ENCODE results near the gene DDX41.
A peak's percentile ranks its signal among the peaks of the same experiment; 100 is the strongest.

Gene DDX41

DNA sequence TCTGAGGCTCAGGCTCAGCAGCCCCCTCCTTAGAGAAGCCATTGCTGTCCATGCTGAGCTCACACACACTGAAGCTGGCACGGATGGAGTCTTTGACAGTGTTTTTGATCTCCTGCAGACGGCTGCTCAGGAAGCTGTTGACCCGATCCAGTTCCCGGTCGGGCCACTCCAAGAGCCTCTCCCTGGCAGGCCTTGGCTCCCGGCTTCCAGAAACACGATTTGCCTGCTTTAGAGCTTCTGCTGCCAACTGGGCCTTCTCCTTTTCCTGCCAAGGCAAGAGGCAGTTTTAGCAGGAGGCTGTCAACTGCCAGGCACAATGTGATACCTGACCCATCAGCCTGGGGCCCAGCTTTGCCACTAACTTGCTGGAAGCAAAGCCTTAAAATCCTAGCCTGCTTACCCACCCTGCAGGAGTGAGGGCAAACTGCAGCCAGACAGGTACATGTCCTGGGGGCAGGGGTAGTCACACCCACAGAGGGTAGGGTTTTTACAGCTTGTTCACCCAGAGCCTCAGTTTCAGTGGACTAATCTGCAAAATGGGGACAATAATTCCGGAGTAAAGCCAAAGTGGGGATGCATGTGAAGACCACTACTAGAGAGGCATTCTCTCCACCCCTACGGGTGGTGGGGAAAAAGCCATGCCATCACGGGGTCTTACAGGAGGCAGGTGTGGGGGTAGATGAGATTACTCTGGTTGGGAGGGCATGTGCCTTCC, 8.3 kb upstream of the DDX41 start:
- no peak overlapping the region for H3K9ac ChIP-seq (ENCODE audit: low read depth, low read length)
- peaks cover 93% of the 10 kb centered on the region for H3K36me3 ChIP-seq (ENCODE audit: control insufficient read depth, insufficient read depth, low read length)
- H3K4me1 ChIP-seq (ENCODE audit: control insufficient read depth, insufficient read depth, low read length), result no peaks in the 10 kb centered on the region
- no peaks in the 10 kb centered on the region for H3K9me3 ChIP-seq (ENCODE audit: control insufficient read depth, insufficient read depth, low read length)
- no peak overlapping the region for H3K27ac ChIP-seq (ENCODE audit: low read depth, low read length)
- no peaks in the 10 kb centered on the region for H3K27me3 ChIP-seq (ENCODE audit: control insufficient read depth, insufficient read depth, low read length)
- no peak overlapping the region for H3K4me3 ChIP-seq (ENCODE audit: low read depth, low read length)

DNA sequence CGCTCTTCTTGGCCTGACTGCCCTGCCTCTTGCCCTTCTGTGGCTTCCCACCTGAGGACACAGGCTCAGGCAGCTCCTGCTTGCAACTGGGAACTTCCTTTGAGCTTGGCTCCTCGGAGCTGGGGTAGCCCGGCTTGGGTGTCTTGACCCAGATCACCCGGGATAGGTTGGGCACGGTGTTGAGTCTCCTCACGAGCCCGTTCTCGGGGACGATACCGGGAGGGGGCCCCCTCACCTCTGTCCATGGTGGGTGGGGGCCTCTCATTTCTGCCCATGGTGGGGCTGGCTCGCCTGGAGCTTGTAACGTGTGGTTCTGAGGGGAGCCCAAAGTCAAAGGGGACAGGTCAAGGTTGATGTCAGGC, 7.8 kb upstream of the DDX41 start:
- Histone ChIP-seq H3K4me1 (ENCODE audit: control insufficient read depth, insufficient read depth, low read length) (no peaks in the 10 kb centered on the region), H3K9me3 (ENCODE audit: control insufficient read depth, insufficient read depth, low read length) (no peaks in the 10 kb centered on the region), H3K27me3 (ENCODE audit: control insufficient read depth, insufficient read depth, low read length) (no peaks in the 10 kb centered on the region), H3K9ac (ENCODE audit: low read depth, low read length) (no peak overlapping the region), H3K27ac (ENCODE audit: low read depth, low read length) (no peak overlapping the region), H3K36me3 (ENCODE audit: control insufficient read depth, insufficient read depth, low read length) (peaks cover 93% of the 10 kb centered on the region), H3K4me3 (ENCODE audit: low read depth, low read length) (no peak overlapping the region)

DNA sequence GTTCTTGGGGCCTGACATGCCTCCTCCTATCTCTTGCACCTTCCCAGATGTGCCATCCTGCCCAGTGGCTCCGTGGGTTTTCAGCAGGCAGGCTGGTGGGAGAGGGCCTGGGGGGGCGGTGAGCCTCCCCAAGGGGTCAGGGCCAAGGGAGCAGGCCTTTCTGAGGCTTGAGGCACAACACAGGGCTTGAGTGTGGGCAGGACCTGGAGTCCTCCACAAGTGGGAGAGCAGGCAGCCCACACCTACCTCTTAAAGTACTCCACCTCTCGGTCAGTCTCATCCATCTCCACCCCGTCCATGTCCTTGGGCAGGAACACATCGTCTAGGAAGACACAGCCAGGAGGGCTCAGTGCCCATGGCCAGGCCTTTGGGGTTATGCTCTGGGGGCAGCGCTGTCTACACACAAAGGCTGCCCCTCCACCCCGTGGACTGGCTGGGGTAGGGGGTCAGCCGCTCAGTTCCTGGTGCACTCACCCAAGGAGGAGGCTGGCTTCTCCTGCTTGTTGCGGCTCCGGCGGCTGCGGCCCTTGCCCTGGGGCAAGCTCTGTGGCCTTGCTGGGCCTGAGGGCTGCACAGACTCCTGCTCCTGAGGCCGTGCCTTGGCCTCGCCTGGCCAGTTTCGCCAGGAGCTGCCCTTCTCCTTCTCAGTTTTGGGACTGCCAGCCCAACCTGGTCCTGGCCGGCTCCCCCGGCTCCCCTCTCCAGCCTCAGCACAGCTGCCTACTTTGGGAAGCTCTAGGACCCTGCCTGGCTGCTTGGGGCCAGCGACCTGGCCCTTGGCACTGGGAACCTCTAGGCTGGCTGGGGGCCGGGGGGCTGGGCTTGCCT, 7.2 kb upstream of the DDX41 start:
- Histone ChIP-seq H3K27me3 (ENCODE audit: control insufficient read depth, insufficient read depth, low read length) (no peaks in the 10 kb centered on the region), H3K27ac (ENCODE audit: low read depth, low read length) (no peak overlapping the region), H3K4me3 (ENCODE audit: low read depth, low read length) (no peak overlapping the region), H3K9ac (ENCODE audit: low read depth, low read length) (no peak overlapping the region), H3K4me1 (ENCODE audit: control insufficient read depth, insufficient read depth, low read length) (no peaks in the 10 kb centered on the region), H3K36me3 (ENCODE audit: control insufficient read depth, insufficient read depth, low read length) (peaks cover 93% of the 10 kb centered on the region), H3K9me3 (ENCODE audit: control insufficient read depth, insufficient read depth, low read length) (no peaks in the 10 kb centered on the region)

DNA sequence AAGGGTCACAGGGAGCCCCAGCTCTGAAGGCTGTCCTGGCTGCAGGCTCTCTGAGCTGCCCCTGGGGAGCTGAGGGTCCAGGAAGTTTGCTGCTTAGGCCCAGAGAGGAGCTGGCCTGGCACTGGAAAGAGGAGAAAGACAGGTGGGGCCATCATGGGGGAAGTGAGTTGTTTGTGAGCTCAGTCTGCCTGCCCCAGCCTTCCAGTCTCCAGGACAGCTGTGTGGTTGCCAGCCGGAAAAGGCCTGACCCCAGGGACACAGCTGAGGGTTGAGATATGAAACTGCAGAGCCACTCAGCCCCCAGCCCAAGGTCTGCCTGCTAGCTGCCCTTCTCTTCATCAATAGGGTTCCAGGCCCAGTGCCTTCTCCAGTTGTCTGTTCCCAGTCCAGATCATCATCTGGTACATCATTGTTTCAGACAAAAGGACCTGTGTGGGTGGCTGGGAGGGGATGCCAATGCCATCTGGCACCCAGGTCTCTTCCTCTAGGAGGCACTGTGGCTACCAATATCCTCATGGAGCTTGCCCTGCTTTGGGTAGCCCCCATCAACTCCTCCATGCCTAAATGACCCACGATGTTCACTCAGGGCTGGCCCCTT, 4.3 kb upstream of the DDX41 start:
- H3K27ac ChIP-seq (ENCODE audit: low read depth, low read length), result no peak overlapping the region
- H3K4me1 ChIP-seq (ENCODE audit: control insufficient read depth, insufficient read depth, low read length), result no peaks in the 10 kb centered on the region
- H3K4me3 ChIP-seq (ENCODE audit: low read depth, low read length), result no peak overlapping the region
- H3K9me3 ChIP-seq (ENCODE audit: control insufficient read depth, insufficient read depth, low read length), result no peaks in the 10 kb centered on the region
- H3K36me3 ChIP-seq (ENCODE audit: control insufficient read depth, insufficient read depth, low read length), result peaks cover 65% of the 10 kb centered on the region
- H3K27me3 ChIP-seq (ENCODE audit: control insufficient read depth, insufficient read depth, low read length), result no peaks in the 10 kb centered on the region
- H3K9ac ChIP-seq (ENCODE audit: low read depth, low read length), result no peak overlapping the region

DNA sequence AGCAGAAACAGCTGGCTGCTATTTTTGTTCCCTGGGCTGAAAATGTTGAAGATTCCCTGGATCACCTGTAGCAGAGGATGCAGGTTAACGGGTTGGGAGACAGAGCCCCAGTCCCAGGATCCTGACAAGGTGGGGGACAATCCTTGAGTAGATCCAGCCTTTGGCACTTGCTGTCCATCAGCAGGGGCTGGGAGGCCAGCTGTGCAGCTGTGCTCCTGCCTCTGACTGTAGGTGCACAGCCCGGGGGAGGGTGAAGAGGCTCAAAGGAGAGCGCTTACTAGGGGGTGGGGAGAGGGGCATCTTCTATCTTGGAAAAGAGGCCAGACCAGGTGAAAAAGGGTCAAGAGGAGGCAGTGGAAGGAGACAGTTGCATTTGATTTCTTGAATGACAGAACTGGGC, 3.5 kb upstream of the DDX41 start:
- 0 out of 2 replicates have a peak, but pooled peaks cover 5% of the 10 kb centered on the region for H3K4me1 ChIP-seq (ENCODE audit: control insufficient read depth, insufficient read depth, low read length)
- no peak overlapping the region for H3K27ac ChIP-seq (ENCODE audit: low read depth, low read length)
- no peaks in the 10 kb centered on the region for H3K9me3 ChIP-seq (ENCODE audit: control insufficient read depth, insufficient read depth, low read length)
- peaks cover 65% of the 10 kb centered on the region for H3K36me3 ChIP-seq (ENCODE audit: control insufficient read depth, insufficient read depth, low read length)
- no peak overlapping the region for H3K9ac ChIP-seq (ENCODE audit: low read depth, low read length)
- H3K27me3 ChIP-seq (ENCODE audit: control insufficient read depth, insufficient read depth, low read length), result no peaks in the 10 kb centered on the region
- no peak overlapping the region for H3K4me3 ChIP-seq (ENCODE audit: low read depth, low read length)

DNA sequence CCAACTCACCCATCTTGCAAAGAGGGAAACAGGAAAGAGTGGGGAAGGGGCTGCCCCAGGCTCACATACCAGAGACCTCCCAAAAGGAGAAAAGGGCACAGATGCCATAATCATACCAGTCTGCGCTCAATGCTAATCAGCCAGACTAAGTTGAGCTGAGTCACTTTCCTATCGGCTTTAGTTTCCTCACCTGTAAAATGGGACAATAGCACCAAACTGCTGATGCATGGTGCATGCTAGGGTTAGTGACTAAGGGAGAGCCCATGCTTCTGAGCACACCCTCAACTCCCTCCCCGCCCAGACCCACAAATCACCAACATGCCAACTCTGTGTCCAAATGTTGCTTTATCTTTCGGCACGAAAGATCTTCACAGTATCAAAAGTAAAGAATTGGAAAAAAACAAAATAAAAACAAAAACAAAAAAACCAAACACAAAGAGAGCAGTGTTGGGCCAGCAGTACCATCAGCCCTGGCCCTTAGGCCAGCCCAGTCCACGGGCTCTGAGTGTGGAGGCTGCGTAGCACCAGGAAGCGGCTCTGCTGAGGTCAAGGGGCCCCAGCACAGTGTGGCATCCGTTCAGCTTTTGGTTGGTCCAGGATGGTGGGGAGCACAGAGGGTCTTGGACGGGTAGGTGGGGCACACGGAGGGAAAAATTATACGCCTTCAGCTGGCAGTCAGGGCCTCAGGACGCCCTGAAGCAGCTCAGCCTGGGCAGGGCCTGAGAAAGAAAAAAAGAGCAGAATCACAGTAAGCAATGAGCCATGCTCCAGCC, 2.9 kb upstream of the DDX41 start:
- H3K36me3 ChIP-seq (ENCODE audit: control insufficient read depth, insufficient read depth, low read length), result peaks cover 65% of the 10 kb centered on the region
- H3K27ac ChIP-seq (ENCODE audit: low read depth, low read length), result no peak overlapping the region
- H3K4me1 ChIP-seq (ENCODE audit: control insufficient read depth, insufficient read depth, low read length), result 0 out of 2 replicates have a peak, but pooled peaks cover 5% of the 10 kb centered on the region
- no peak overlapping the region for H3K9ac ChIP-seq (ENCODE audit: low read depth, low read length)
- no peaks in the 10 kb centered on the region for H3K27me3 ChIP-seq (ENCODE audit: control insufficient read depth, insufficient read depth, low read length)
- no peak overlapping the region for H3K4me3 ChIP-seq (ENCODE audit: low read depth, low read length)
- H3K9me3 ChIP-seq (ENCODE audit: control insufficient read depth, insufficient read depth, low read length), result no peaks in the 10 kb centered on the region

DNA sequence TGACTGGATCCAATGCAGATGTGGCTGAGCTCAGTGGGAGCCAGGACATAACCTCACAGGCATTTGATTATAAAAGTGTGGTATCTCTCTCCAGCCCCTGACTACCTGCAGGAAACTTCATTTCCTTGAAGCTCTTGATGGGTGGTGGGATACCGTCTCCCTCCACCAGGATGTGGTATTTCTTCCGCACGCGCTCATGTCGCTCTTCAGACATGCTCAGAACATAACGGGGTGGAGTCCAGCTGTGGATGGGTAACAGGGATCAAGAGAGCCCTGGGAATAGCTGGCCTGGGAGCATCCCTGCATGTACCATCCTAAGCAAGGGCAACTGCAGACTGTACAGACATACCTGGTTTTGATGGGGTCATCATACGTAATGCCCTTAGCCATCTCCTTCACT, 1.2 kb downstream of the DDX41 start:
- H3K27ac ChIP-seq (ENCODE audit: low read depth, low read length), result no peak overlapping the region

DNA sequence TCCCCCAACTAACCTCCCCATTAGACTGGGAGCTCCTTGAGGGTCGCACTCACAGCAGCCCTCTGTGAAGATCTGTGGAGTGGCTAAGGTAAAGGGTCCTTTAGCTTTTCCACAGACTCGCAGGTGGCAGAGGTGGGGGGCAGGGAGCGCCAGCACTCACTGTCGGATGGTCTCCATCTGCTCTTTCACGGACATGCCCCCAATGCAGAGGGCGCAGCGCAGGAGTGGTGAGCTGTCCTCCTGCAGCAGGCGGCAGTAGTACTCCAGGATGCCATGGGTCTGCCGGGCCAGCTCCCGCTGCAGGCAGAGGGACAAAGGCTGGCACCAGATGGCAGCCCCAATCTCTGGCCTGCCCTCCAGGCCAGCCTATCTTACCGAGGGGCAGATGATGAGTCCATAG, 2.2 kb downstream of the DDX41 start:
- Histone ChIP-seq H3K27ac (ENCODE audit: low read depth, low read length) (no peak overlapping the region), H3K4me3 (ENCODE audit: low read depth, low read length) (no peak overlapping the region), H3K36me3 (ENCODE audit: control insufficient read depth, insufficient read depth, low read length) (peaks cover 65% of the 10 kb centered on the region), H3K9me3 (ENCODE audit: control insufficient read depth, insufficient read depth, low read length) (no peaks in the 10 kb centered on the region), H3K9ac (ENCODE audit: low read depth, low read length) (no peak overlapping the region), H3K27me3 (ENCODE audit: control insufficient read depth, insufficient read depth, low read length) (no peaks in the 10 kb centered on the region), H3K4me1 (ENCODE audit: control insufficient read depth, insufficient read depth, low read length) (peaks cover 13% of the 10 kb centered on the region)

More for the DNA sequence above, 1.2 kb downstream of the DDX41 start:
- peaks cover 71% of the 10 kb centered on the region for H3K36me3 ChIP-seq (ENCODE audit: control insufficient read depth, insufficient read depth, low read length)
- no peak overlapping the region for H3K9ac ChIP-seq (ENCODE audit: low read depth, low read length)
- no peaks in the 10 kb centered on the region for H3K27me3 ChIP-seq (ENCODE audit: control insufficient read depth, insufficient read depth, low read length)
- peak overlapping the region; percentile 93 for H3K4me3 ChIP-seq (ENCODE audit: low read depth, low read length)
- H3K4me1 ChIP-seq (ENCODE audit: control insufficient read depth, insufficient read depth, low read length), result 0 out of 2 replicates have a peak, but pooled peaks cover 5% of the 10 kb centered on the region
- no peaks in the 10 kb centered on the region for H3K9me3 ChIP-seq (ENCODE audit: control insufficient read depth, insufficient read depth, low read length)

DNA sequence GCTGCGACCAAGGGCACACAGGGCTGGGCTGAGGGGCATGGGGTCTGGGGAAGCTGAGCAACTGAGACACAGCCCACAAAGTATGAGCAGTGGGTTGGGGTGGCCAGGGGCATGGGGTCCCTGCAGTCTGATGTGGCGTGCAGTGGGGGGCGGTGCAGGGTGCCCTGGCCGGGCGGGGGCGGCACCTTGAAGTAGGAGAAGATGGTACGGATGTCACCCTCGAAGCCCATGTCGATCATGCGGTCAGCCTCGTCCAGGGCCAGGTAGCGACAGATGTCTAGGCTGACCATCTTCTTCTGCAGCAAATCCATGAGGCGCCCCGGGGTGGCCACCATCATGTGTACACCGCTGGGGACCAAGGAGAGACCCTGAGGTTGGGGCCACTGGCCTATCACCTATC, 3.3 kb downstream of the DDX41 start:
- H3K4me1 ChIP-seq (ENCODE audit: control insufficient read depth, insufficient read depth, low read length), result peaks cover 20% of the 10 kb centered on the region
- no peaks in the 10 kb centered on the region for H3K9me3 ChIP-seq (ENCODE audit: control insufficient read depth, insufficient read depth, low read length)
- H3K27ac ChIP-seq (ENCODE audit: low read depth, low read length), result no peak overlapping the region
- H3K36me3 ChIP-seq (ENCODE audit: control insufficient read depth, insufficient read depth, low read length), result peaks cover 64% of the 10 kb centered on the region
- H3K27me3 ChIP-seq (ENCODE audit: control insufficient read depth, insufficient read depth, low read length), result no peaks in the 10 kb centered on the region
- H3K9ac ChIP-seq (ENCODE audit: low read depth, low read length), result no peak overlapping the region
- H3K4me3 ChIP-seq (ENCODE audit: low read depth, low read length), result no peak overlapping the region

DNA sequence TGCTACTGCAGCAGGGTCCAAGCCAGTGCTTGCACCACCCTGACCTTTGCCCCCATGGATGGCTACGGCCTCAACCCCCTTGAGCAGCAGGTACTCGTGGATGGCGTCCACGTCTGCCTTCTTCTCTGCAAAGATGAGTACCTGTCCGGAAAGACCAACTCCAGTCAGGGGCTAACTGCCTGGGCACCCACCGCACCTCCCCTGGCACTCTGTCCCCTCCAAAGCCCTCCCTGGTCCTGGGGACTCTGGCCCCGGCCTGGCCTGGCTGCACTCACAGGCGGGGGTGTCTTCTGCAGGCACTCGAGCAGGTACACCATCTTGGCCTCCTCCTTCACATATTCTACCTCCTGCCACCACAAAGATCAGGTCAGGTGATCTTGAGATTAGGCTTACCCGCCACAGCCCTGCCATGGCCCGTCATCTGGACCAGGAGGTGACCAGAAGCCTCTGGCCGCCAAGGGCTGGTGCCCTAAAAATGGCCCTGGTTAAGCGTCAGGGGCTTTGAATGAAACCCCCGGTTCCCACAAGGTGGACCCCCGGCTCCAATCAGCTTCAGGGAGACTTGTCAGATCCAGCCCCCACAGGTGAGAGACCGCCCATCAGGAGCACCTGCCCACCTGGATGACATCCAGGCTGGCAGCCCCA, 3.9 kb downstream of the DDX41 start:
- Histone ChIP-seq H3K9ac (ENCODE audit: low read depth, low read length) (no peak overlapping the region), H3K4me3 (ENCODE audit: low read depth, low read length) (no peak overlapping the region), H3K27me3 (ENCODE audit: control insufficient read depth, insufficient read depth, low read length) (no peaks in the 10 kb centered on the region), H3K36me3 (ENCODE audit: control insufficient read depth, insufficient read depth, low read length) (peaks cover 67% of the 10 kb centered on the region), H3K9me3 (ENCODE audit: control insufficient read depth, insufficient read depth, low read length) (no peaks in the 10 kb centered on the region), H3K4me1 (ENCODE audit: control insufficient read depth, insufficient read depth, low read length) (peaks cover 20% of the 10 kb centered on the region), H3K27ac (ENCODE audit: low read depth, low read length) (no peak overlapping the region)
